ENCODE measurements around the gene KCNK3.

- TF ChIP-seq, protein P1, sequence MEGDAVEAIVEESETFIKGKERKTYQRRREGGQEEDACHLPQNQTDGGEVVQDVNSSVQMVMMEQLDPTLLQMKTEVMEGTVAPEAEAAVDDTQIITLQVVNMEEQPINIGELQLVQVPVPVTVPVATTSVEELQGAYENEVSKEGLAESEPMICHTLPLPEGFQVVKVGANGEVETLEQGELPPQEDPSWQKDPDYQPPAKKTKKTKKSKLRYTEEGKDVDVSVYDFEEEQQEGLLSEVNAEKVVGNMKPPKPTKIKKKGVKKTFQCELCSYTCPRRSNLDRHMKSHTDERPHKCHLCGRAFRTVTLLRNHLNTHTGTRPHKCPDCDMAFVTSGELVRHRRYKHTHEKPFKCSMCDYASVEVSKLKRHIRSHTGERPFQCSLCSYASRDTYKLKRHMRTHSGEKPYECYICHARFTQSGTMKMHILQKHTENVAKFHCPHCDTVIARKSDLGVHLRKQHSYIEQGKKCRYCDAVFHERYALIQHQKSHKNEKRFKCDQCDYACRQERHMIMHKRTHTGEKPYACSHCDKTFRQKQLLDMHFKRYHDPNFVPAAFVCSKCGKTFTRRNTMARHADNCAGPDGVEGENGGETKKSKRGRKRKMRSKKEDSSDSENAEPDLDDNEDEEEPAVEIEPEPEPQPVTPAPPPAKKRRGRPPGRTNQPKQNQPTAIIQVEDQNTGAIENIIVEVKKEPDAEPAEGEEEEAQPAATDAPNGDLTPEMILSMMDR (IDR thresholded peaks at IDR 0.05; ENCODE audit: low read depth, low read length), result no peak
- TF ChIP-seq EZH2phosphoT487 (IDR thresholded peaks at IDR 0.05; ENCODE audit: low read depth), result no peak
Observed at GRCh38 chr2:26648516-26648915, 44.0 kb upstream of the KCNK3 start.

Measured in OCI-LY3 (cell line).